GM19035 (cell line): ENCODE measurements around the gene OR6A2.

ENCODE experiments used
- ATAC-seq: cut with Tn5 transposase; IDR thresholded peaks from one replicate; pipeline ENCODE4 v1.9.1; 2021; ENCODE audit not compliant: unreplicated experiment

Gene OR6A2

GRCh38 chr11:6757373-6757967 lies 42.0 kb downstream of the OR6A2 start:
- ATAC-seq, result peak; percentile 83

GRCh38 chr11:6755953-6756347 lies 43.5 kb downstream of the OR6A2 start:
- no peak for ATAC-seq

GRCh38 chr11:6755303-6755952 lies 44.1 kb downstream of the OR6A2 start:
- no peak for ATAC-seq

- ATAC-seq, result no peak
Measured at GRCh38 chr11:6747097-6747668, 52.3 kb downstream of the OR6A2 start.

GRCh38 chr11:6746626-6747025 lies 52.9 kb downstream of the OR6A2 start:
- ATAC-seq, result no peak

- peak; percentile 84 for ATAC-seq
Measured at GRCh38 chr11:6746086-6746618, 53.3 kb downstream of the OR6A2 start.

- peak; percentile 58 for ATAC-seq
Measured at GRCh38 chr11:6745465-6746015, 53.9 kb downstream of the OR6A2 start.

- ATAC-seq, result no peak
Measured at GRCh38 chr11:6745018-6745417, 54.5 kb downstream of the OR6A2 start.

GRCh38 chr11:6742260-6742659 lies 57.2 kb downstream of the OR6A2 start:
- ATAC-seq, result no peak
